ENCODE results near the gene EXOC3L1. TPM values are rescaled to one million over a fixed set of nuclear protein-coding genes. Genes with fewer than 3 reads are reported as not detected.
A peak's percentile ranks its signal among the peaks of the same experiment; 100 is the strongest.

The EXOC3L1 gene, protein sequence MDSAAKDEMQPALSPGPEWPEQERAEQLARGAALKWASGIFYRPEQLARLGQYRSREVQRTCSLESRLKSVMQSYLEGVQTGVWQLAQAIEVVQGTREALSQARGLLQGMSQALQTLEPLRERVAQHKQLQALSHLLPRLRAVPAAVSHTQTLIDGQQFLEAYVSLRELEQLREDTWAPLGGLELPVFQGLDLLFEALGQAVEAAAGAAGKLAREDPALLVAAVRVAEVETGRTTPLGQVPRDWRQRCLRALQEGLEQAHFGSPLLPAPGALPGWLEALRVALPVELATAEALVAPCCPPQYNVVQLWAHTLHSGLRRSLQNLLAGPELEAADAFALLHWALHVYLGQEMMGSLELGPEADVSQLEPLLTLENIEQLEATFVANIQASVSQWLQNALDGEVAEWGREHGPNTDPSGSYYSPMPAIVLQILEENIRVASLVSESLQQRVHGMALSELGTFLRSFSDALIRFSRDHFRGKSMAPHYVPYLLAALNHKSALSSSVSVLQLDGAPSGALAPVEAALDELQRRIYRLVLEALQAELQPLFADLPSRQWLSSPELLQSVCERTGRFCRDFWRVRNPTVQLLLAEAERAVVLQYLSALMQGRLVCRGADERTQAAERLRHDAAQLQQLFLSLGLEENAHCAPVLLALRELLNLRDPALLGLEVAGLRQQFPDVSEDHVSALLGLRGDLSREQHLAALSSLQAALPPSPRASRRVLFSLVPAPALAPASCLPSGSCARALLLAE
- polyA plus RNA-seq (ENCODE audit: insufficient read length): 4.6 TPM
- long read RNA-seq, donor 1: 0 reads
- long read RNA-seq, donor 2, partial matches to known transcripts: 11 of 28 reads
- long read RNA-seq, donor 2, other reads (novel, unspliced or antisense): 17 of 28 reads
- long read RNA-seq, donor 3: 0 reads
- long read RNA-seq, donor 4: 0 reads
- long read RNA-seq, donor 5: 0 reads
- long read RNA-seq, donor 6: 0 reads
- long read RNA-seq, donor 7: 0 reads
- long read RNA-seq, donor 8: 0 reads

DNA sequence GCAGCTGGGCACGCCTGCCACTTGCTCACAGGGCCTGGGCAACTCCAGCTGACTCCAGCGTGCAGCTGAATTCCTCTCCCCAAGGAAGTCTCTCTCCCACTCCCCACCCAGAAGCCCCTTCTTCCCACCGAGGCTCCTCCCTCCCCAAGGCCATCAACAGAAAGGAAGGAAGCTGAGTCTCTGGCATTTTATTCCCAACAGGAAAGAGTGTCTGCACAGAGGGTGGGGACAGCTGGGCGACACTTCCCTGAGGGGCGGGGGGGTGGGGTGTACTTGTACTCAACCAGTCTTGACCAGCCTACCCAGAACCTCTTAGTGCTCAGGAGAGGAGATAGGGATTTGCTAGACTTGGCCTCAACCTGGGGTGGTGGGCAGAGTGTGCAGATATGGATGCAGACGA lies at the start of gene EXOC3L1:
TSS of gene EXOC3L1 (minus strand) at position 96 of the 400 bp plus-strand sequence. CDS start 460 bp downstream, outside the sequence.
- no peak for DNase-seq

DNA sequence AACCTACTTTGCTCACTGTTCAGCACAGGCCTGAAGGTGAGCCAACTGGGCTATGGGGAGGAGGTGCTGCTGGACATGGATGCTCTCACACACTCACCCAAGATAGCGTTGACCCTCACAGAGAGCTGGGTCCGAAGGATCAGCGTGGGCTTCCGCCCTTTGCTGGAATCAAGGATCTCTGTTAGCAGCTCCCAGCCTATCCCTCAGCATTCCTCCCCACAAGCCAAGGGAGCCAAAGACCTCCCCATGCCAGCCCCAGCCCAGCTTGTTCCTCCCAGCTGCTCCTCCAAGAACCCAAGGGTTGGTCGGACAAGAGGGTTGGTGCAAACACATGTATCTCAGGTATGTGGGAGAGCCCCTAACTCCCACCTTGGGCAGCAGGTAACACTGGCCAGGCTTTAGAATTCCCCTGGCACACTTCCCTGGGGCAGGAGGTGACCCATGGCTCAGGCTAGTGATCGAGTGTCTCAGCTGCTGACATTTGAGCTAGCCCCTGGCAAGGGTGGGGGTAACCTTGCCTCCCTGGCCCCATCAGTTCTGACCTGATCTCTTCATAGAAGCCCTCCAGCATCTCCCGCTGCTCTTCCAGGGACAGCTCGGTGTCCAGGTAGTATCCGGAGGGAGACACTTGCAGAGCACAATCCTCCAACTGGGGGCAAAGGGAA lies 49.0 kb upstream of the EXOC3L1 start:
- no peak for DNase-seq

DNA sequence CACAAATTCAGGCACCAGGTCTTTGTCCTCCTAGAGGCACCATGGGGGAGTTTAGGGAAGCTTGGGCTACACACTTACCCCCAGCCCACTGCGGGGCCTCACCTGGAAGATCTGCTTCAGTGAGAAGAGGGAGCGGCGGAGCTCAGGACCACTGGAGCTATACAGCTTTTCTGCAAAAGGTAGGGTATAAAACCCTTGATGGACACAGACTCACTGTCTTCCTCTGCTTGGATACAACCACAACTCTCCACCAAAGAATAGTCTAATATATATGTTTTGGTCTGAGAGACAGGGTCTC lies 48.3 kb upstream of the EXOC3L1 start:
- DNase-seq: no peak

DNA sequence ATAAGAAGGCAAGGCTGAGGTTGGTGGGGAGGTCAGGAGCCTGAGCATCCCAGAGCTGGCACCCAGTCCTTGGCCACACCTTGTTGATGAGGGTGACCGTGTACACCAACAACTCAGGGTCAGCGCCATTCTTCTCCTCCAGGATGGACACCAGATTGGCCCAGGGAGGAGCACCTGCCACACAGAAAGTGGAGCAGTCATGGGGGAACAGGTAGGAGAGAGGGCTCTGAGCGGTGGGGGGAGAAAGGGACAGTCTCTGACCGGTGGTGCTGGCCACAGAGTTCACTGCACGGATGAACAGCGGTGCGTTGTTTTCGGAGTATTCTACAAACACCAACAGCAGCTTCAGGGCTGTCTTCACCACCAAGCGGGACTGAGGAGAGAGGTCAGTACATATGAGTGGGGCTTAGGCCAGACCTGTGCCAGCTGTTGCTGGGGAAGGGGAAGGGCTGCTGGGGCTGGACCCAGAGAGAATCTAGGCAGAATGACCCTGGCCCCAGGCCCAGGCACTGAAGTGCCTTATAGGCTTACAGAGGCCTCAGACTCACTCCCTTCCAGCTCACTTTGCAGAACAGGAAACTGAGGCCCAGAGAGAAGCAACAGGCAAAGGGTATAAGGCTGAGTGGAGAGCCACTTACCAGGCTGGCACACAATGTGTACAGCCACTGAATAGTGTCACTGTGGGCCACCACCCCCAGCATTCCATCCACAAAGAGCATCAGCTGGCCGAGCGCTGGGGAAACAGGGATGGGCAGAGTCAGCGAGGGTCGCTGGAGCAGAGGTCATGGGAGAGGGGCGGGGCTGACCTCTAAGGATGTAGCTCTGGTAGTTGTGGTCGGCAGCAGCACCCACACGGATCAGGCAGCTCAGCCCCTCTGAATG lies 47.7 kb upstream of the EXOC3L1 start:
- no peak for DNase-seq

DNA sequence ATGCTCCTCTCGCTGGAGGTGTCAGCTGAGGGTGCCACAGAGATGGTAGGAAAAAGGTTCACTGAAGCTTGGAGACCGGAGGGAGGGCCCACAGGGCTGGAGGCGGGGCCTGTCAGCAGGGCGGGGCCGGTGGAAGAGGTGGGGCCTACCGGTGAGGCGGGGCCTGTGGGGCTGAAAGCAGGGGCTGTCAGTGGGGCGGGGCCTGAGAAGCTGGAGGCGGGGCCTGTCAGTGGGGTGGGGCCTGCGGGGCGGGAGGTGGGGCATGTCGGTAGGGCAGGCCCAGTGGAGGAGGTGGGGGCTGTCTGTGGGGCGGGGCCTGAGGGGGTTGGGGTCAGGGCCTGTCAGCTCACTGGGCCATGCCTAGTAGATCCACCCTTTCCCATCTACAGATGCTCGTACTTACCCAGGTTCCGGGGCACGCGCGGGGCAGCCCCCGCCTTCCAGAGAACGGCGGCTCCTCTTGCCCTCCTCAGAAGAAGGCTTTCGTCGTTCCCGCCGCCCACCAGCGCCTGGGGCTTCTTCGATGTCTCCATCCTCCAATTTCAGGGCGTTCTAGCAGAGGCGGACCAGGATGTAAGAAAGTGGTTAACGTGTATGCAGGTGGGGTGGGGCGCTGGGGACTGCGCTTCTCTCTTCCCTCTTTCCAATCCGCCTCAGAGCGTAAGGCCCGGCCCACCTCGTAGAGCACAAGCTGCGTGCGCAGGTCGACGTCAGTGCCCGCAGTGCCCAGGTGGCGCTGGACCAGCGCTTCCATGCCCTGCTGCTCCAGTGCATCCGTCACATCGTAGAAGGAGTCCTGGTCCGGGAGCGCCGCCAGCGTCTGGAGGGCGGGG lies 46.8 kb upstream of the EXOC3L1 start:
- no peak for DNase-seq

DNA sequence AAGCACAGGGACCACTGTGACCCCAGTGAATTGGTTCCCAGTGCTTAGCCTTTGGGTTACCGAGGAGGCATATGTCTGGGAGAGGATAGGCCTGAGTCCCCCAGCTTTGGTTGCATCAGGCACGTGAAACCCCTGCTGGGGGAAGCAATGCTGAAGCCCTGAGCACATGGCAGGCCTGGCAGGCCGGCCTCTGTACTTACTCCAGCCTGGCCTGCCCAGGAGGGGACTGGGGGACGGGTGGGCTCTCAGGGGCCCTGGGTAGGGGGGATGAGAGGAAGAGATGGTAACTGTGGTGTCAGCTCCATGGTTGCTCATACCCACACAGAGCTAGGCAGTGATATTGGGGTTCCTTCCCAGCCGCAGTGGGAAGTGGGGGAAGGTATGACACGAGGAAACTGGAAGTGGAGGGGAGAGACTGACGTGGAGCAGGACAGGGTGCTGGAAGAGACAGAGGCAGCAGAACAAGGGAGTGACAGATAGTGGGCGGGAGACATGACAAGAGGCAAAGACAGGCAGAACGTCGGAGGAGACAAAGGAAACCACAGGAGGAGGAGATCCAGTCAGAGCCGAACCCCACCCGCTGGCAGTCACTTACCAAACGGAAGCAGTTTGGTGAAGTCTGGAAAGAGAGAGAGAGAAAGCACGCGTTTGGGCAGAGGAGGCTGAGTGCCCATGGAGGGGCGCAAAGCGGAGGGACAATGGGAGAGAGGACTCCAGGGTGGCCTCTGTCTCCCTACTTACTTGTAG lies 46.1 kb upstream of the EXOC3L1 start:
- no peak for DNase-seq

DNA sequence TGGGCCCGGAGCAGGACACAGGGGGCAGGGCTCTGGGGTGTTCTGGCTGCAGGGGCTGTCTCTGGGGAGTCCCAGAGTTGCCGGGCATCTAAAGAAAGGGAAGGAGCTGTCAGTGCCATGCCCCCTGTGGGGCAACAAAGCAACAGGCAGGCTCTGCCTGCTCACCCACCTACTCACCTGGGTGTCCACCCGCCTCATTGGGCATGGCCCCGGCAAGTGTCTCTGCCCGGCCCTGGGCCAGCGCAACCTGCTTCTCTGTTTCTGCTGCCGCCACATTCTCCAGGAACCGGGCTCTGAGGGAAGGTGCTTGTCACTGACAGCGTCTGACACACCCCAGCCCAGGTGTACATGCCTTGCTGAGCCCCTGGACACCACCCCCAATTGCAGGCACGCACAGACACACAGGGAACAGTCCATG lies 44.3 kb upstream of the EXOC3L1 start:
- no peak for DNase-seq

DNA sequence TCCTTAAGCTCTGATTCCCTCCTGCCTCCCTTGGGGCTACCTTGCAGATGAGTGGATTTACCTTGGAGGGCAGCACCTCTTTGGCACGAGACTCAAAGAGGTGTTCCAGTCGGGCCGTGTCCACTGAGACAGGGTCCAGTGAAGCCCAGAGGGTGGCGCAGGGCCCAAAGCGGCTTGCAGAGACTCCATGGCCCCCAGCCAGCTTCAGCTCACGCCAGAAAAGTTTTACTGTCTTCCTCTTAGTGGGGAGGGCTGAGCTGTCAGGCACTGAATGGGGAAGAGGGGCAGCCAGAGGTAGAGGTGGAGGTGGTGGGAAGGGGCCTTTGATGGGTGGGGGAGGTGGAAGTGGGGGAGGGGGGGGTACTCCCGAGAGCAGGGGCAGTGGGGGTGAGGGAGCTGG lies 43.7 kb upstream of the EXOC3L1 start:
- no peak for DNase-seq

DNA sequence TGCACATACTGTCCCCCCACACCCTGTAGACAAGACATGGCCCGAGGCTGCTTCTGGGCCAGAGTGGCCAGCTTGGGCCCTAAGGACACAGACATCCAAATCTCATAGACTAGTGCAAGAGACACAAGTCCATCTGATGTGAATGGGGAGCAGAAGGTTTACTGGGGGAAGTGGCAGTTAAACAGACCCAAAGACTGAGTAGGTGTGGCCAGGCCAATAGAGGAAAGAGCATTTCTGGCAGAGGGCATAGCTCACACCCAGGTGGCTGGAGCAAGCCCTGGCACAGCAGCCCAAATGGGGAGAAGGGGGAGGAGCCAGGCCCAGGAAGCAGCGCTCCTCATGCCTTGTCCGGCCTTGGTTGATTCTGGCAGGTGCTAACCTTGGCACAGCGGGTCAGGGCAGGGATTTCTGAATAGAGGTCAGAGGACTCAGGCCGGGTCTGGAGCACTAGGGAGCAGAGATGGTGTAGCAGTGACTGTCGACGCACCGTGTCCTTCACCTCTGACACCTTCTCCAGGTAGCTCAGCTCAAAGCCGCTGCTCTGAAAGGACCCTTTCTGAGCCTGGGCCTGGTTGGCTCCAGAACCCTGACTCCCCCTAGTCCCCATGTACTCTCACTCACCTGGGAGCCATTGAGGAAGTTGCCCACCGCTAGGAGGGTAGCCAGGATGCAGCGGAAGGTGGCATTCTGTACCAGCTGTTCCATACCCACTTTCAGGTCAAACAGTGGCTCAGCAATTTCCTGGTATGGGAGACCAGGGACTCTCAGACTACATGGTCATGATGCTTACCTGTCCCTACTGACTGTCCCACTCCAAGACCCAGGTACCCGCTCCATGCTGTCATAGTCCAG lies 41.1 kb upstream of the EXOC3L1 start:
- no peak for DNase-seq

DNA sequence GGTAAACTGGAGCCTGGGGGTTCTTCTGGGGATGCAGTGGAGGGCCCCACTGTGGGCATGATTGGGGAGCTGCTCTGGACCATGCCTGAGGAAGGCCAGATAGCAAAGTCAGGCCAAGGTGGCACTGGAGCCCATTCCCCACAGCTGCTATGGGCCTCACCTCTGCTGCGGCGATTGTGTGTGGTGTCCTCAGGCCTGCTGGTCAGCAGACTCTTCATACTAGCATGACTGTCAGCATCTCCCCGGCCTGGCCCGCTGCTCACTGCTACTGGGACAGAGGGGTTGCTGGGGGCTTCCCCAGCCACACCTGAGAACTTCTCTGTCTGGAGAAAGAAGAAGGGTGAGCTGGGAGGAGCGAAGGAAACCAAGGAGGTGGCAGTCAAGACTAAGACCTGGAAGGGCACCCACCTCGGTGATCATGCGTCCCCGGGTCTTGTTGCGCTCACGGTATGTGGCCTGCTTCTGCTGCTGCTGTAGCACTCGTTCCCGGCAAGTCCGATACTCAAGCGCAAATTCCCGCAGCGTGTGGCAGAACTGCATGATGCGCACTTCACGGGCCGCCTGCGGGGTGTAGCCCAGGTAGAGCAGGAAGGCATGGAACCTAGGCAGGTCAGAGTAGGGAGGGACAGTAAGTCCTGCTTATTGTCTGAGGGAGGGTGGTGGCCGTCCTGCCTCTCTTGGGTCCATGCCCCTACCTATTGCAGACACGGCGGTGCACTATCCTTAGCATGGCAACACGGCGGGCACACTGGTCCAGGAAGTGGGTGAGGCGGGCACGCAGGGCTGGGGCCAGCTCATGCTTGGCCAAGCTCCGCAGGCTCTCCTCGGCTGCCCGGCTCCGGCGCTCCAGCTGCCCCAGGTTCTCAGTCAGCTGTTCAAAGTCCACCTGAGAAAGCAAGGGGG lies 40.2 kb upstream of the EXOC3L1 start:
- no peak for DNase-seq

DNA sequence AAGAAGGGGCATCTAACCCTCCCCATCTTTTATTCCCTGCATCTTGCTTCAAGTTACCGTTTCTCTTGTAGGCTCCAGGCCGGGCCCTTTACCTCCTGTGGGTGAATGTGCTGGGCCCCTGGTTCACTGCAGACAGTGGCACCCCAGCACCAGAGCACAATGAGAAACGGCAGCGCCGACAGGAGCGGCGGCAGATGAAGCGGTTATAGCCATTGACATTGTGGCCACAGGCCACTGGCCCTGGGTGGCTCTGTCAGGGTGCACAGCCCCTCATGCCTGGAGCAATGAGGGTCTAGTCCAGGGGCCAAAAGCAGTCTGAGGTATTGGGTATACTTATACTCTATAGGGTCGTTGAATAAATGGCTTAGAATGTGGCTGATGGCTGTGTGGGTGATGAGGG lies 39.0 kb upstream of the EXOC3L1 start:
- no peak for DNase-seq

DNA sequence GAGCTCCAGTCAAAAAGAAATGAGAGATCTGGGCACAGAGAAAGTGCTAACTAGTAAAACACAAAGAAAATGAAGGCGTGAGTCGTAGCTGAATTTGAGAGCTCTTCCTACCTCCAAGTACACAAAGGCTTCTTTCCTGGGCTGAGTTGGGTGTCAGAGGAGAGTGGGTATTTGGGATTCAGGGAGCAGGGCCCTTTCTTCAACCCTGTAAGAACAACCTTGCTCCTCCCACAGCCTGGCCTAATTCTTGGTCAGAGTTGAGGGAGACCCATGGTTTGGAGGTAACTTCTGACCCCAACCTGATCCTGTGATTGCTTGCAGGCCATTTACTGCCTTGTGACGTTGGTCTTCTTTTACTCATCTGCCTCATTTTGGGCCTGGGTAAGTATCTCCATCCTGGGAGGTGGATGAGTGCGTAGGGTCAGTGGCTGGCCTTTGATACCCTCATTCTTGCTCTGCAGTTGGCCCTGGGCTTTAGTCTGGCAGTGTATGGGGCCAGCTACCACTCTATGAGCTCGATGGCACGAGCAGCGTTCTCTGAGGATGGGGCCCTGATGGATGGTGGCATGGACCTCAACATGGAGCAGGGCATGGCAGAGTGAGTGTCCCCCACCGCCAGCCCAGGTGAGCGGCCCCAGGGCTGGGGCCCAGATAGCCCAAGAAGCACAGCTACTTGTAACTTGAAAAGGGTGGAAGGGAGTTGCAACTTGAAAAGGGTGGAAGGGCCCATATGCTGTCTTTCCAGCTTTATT lies 38.3 kb upstream of the EXOC3L1 start:
- no peak for DNase-seq

DNA sequence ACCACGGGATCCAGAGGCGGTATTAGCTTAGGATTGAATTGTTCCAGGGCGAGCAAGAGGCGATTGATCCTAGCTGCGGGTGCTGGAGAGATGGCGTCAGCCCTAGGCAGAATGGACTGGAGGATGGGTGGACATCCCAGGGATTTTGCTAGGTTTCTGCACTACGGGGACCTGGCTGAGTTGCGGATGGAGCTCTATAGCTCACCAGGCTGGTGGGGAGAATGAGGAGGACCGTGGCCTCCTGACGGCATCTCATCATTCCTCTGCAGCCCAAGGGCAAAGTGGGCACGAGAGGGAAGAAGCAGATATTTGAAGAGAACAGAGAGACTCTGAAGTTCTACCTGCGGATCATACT lies 37.6 kb upstream of the EXOC3L1 start:
- DNase-seq: no peak

DNA sequence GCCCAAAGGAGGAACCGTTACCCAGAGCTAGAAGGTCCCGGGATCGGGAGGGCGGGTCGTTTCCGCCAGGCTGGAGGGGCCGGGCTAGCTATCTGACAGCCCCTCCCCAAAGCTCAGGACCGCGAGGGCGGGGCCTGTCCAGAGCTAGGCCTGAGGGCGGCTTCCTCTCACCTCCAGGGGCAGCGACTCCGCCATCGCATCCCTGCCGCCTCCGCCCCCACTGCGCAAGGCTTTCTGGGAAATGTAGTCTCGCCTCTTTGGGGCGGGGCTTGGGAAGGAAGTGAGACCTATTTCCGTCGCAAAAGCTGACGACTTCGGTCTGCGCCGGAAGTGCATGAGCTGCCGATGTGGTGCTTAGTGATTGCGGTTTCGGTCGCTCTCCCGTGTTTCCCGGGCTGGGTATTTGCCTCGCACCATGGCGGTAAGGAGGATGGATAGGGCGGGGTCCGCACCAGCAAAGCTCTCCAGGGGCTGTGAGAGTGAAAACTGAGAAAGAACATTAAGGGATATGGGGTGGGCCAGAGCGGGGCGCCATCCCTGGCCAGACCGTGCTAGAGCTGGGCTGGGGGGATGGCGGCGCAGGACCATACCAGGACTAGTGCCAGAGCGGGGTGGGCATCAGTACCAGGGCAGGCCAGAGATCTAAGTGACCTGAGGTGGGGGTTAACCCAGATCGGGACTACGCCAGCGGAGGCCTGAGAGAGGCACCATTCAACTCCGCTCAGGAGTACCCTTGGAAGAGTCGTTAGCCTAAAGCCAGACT lies 37.0 kb upstream of the EXOC3L1 start, which contains the start of gene TMEM208:
TSS of gene TMEM208 (plus strand) at position 327 of the 763 bp plus-strand sequence. CDS start at position 416, 89 bp downstream.
- peak; percentile 99 for DNase-seq

DNA sequence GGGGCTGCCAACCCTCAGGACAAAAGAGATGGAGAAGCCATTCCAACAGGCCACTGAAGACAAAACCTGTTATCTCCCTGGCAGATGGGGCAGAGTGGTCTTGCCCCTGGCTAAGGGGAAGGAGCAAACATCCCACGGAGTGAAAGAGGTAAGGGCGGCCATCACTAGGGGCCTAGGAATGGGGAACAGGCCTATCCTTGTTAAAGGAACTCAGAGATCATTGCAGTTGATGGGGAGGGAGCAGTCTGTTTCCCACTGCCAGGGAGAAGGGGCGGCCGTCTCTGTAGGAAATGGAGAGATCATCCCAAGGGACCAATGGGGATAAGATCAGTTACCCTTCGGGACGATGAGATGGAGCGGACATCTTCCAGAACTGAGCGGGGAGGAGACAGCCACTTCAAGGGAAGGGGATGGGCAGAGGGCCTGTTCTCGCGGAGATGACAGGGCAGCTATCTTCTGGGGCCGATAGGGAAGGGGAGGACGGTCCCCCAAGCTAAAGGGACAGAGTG lies 36.4 kb upstream of the EXOC3L1 start:
- no peak for DNase-seq

DNA sequence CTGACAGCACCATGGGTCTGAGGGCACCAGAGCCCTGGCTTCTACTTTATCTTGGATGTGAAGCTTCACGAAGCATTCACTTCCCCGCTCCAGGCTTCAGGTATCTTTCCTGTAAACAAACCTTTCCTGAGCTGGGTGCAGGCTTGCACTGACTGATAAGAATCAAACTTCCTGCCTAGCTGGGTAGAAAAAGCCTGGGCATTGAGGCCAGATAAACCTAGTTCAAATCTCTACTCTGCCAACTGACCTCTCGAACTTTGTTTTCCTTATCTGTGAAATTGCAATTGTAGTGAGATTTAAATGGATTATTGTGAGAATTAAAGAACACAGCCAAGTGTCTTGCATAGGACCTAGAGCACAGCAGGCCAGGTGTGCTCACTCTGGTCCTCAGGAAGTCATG lies 34.1 kb upstream of the EXOC3L1 start:
- no peak for DNase-seq

Measured in left kidney (tissue), 8 donors.